ENCODE measurements around the gene TCEANC2.
"Not testable (repeated sequence)": the region's sequence is repeated elsewhere in the genome, so short reads cannot be mapped to it uniquely, and the experiment has no call there.

Gene TCEANC2

GRCh38 chr1:54091666-54092065 is 38.3 kb downstream of the TCEANC2 start:
- DNase-seq = no peak

GRCh38 chr1:54094001-54094729 is 40.8 kb downstream of the TCEANC2 start:
- no peak for DNase-seq

DNA sequence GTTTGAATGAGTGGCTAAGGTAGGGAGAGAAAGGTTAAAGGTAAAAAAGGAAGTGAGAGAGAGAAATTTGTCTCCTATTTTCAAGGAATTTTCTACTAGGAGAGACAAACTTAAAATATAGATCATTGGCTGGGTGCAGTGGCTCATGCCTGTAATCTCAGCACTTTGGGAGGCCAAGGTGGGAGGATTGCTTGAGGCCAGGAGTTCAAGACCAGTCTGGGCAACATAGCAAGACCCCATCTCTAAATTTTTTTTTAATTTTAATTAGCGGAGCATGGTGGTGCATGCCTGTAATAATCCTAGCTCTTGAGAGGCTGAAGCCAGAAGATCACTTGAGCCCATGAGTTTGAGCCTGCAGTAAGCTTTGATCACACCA is 41.3 kb downstream of the TCEANC2 start:
- DNase-seq = not testable (repeated sequence)

- DNase-seq = no peak
Measured at GRCh38 chr1:54095546-54096226, 42.3 kb downstream of the TCEANC2 start.

DNA sequence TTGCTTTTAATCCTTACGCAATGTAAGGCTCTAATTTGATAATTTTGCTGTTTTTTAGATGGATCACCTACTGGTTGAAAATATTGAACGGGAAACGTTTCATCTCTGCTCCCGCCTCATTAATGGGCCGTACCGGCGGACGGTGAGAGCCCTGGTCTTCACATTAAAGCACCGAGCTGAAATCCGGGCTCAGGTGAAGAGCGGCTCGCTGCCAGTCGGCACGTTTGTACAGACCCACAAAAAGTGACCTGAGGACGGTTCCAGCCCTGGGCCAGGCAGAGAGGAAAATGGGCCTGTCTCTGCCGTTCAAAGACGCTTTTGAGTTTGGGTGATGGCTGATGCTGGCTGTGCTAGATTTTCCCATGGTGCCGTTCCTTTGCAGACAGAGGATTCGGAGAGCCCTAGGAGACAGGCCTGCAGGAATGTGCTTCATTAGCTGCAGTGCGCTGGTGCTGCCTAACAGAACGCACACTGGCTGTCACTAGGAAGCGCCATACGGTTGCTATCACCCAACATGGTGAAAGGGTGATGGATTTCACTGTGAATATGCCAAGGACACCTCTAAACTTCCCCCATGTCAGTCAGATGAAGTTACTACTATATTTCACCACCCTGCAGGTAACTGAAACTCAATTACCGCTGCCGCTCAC is 42.9 kb downstream of the TCEANC2 start:
- DNase-seq = no peak

- no peak for DNase-seq
Measured at GRCh38 chr1:54096877-54097240, 43.5 kb downstream of the TCEANC2 start.

GRCh38 chr1:54099061-54099610 is 45.7 kb downstream of the TCEANC2 start:
- DNase-seq = no peak

- DNase-seq = no peak
Measured at GRCh38 chr1:54100500-54100899, 47.1 kb downstream of the TCEANC2 start.

GRCh38 chr1:54103414-54103813 is 50.0 kb downstream of the TCEANC2 start:
- DNase-seq = no peak

DNA sequence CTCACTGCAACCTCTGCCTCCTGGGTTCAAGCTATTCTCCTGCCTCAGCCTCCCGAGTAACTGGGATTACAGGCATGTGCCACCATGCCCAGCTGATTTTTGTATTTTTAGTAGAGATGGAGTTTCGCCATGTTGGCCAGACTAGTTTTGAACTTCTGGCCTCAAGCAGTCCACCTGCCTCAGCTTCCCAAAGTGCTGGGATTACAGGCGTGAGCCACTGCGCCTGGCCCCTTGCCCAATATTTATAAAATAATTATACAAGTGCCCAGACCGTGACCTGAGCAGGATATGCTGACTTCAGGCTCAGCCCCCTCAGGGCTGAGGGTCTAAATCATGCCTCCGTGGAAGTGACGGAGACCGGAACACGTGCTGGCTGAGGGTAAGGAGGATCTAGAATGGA is 51.2 kb downstream of the TCEANC2 start:
- DNase-seq = not testable (repeated sequence)

- no peak for DNase-seq
Measured at GRCh38 chr1:54105080-54105479, 51.7 kb downstream of the TCEANC2 start.

DNA sequence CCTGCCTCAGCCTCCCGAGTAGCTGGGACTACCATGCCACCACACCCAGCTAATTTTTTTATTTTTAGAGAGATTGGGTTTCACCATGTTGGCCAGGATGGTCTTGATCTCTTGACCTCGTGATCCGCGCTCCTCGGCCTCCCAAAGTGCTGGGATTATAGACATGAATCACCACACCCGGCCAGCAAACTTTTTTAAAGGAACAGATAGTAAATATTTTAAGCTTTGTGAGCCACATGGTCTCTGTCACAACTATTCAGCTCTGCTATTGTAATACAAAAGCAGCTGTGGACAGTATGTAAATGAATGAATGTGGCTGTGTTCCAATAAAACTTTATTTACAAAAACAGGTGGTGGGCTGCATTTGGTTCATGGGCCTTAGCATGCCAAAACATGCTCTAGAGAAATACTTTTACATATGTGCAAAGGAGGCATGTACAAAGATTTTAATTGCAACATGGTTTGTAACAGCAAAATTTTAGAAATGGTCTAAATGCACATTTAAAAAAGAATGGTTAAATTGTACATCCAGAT is 52.4 kb downstream of the TCEANC2 start:
- no peak for DNase-seq

- no peak for DNase-seq
Measured at GRCh38 chr1:54107131-54107530, 53.7 kb downstream of the TCEANC2 start.

DNA sequence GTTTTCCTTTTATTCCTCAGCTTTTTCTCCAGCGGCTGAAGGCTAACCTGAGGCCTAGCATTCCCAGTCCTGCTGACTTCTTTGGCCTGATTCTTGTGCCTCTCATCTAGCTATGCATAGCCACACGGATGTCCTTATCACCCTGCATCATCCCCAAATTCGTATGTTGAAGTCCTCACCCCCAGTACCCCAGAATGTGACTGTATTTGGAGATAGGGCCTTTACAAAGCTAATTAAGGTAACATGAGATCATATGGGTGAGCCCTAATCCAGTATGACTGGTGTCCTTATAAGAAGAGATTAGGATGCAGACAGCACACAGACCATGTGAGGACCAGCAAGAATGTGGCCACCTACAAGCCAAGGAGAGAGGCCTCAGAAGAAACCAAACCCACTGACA is 54.7 kb downstream of the TCEANC2 start:
- no peak for DNase-seq

DNA sequence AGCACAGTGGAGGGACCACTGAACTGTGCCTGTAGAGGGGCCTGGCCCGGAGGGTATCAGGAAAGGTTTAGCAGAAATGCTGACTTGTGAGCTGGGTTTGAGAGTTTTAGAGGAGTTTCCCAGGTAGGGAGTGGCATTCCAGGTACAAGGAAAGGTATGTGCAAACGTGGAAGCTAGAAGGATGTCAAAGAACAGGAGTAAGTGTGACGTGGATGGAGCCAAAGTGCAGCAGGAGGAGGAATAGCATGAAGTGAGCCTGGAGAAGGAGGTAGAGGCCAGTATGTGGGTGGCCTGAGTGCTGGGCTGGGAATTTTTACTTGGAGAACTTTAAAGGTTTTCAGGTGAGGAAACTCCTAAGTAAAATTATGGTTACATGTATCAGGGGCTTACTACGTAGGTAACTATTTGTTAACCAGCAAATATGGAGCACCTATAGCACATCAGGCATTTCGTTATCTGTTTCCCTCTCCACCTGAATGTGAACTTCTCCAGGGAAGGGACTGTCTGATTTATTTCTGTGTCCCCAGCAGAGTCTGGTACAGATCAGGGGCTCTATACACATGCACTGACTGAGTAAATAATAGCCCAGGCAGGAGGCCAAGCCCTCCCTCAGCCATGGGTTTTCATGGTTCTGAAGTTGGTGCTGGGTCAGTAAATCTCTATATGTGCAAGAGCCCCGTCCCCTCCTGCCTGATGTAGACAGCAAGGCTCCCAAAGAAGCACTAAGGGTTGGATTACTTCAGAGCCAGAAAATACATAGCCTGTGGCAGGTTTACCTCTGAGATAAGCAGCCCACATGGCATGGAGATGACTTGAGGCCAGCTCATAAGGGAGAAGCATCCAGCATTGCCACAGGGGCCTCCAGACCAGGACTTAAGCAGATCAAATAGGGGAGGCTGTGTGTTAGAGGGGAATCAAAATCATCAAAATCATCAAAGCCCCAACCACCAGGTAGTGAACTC is 56.0 kb downstream of the TCEANC2 start:
- no peak for DNase-seq

DNA sequence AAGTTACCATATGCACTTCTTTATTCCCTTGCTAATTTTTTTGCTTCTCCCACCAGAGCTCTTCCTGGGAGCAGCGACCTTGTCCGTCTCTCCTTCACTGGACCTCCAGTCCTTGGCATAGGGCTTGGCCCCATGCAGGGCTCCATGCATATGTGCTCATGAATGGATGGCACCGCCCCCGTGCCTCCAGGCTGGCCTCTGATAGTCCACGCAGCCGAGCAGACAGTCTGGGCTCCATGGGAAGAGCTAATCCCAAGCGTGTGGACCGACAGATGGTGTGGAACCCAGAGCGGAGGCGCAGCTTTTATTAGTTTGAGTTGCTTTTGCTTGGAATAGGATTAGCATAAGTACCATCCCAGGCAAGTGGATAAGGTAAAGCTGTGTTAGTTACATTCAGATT is 57.6 kb downstream of the TCEANC2 start:
- no peak for DNase-seq

DNA sequence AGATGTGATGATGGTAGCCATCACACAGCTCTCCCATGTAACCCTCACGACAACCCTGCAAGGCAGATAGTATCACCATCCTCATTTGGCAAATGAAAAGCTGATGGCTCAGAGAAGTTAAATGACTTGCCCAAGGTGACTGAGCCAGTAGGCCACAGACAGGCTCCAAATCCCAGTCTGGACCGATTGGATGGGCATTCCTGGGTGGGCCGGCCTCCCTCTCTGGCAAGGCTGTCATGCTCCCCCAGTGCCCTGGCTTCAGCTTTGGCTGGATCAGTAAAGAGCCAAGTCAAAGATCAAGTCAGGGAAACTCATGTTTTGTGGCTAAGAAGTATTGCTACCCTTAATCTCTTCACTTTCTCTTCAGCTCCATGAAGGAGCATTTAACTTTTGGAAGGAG is 58.2 kb downstream of the TCEANC2 start:
- DNase-seq = no peak

GRCh38 chr1:54112027-54112426 is 58.6 kb downstream of the TCEANC2 start:
- DNase-seq = no peak

GRCh38 chr1:54112705-54113368 is 59.4 kb downstream of the TCEANC2 start:
- no peak for DNase-seq

- no peak for DNase-seq
Measured at GRCh38 chr1:54114001-54114400, 60.6 kb downstream of the TCEANC2 start.

DNA sequence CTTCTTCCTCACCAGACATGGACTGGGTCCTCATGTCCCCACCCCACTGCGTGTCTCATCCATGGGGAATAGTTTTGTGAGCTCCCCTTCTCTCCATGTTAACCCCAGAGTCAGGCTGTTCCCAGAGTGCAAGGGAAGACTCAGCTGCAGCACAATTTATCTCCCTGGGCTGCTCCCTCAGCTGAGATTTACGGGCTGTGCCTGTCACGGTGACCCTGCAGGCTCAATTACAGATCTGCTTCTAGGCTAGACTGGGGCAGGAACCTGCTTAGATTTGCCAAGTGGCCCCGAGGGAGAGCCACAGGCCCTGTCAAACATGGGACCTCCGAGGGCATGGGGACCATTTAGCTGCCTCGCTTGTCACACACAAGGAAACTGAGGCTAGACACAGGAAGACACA is 61.5 kb downstream of the TCEANC2 start:
- DNase-seq = no peak

- no peak for DNase-seq
Measured at GRCh38 chr1:54115520-54115919, 62.1 kb downstream of the TCEANC2 start.
